Dedifferentiated amniotic fluid mesenchymal stem cell (primary cell): ENCODE measurements around the gene PTPRN2.
"Not testable (repeated sequence)": the region's sequence is repeated elsewhere in the genome, so short reads cannot be mapped to it uniquely, and the experiment has no call there.

Source experiments
- DNase-seq: peaks from one replicate; pipeline ENCODE4 v3.0.0-alpha.2; 2016; ENCODE audit errors: extremely low spot score

PTPRN2 gene

DNA sequence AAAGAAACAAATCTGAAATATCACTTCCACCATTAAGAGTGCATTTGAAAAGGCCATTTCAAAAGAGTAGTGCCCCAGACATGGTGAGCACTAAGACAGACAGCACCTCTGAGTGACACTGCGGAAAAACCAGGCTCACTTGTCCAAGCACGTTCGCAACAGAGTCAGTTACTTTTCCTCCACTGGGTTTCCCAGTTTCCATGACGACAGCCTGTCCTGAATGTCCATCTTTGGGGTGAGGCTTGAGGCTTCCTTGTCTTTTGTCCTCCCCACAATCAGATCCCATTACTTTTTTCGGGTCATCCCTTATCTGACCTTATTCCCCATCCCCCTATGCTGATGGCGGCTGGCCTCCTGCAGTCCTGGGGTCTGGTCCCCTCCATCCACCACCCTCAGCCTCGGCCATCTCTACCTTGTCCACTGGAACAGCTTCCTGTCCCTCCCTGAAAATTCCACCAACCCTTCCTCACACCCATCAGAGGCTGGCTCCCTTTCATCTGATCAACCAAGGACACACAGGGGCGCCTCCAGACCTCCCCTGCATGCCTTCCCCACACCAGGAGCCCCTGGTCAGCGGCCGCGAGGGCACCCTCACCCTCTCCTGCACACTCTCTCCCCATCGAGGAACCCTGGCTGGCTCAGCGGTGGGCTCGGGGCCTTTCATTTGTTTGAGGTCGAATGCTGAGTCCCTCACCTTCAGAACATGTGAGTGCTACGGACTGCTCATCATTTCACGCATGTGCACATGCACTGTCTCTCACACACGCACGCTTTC lies 887.2 kb downstream of the PTPRN2 start:
- no peak for DNase-seq

DNA sequence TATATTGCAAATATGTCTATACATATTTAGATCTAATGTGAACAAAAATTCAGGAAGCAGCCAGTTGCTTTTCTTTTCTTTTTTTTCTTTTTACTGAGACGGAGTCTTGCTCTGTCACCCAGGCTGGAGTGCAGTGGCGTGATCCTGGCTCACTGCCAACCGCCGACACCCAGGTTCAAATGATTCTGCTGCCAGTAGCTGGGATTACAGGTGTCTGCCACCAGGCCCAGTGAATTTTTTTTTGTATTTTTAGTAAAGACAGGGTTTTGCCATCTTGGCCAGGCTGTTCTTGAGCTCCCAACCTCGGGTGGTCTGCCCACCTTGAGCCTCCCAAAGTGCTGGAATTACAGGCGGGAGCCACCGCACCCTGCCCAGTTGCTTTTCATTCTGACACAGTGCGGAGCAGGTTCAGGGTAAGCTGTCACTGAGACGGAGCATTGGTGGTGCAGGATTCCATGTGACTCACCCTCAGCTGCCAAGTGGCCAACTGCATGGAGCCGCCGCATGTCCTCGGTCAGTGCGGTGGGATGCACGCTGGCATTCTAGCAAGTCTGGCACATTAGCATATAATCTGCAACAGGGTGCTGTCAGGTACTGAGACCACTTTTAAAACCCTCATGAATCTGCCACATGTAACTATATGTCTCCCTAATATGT lies 888.1 kb downstream of the PTPRN2 start:
- no peak for DNase-seq

DNA sequence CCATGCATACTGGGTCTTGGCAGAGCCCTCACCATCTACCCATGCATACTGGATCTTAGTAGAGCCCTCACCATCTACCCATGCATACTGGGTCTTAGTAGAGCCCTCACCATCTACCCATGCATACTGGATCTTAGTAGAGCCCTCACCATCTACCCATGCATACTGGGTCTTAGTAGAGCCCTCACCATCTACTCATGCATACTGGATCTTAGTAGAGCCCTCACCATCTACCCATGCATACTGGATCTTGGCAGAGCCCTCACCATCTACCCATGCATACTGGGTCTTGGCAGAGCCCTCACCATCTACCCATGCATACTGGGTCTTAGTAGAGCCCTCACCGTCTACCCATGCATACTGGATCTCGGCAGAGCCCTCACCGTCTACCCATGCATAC lies 890.3 kb downstream of the PTPRN2 start:
- not testable (repeated sequence) for DNase-seq

DNA sequence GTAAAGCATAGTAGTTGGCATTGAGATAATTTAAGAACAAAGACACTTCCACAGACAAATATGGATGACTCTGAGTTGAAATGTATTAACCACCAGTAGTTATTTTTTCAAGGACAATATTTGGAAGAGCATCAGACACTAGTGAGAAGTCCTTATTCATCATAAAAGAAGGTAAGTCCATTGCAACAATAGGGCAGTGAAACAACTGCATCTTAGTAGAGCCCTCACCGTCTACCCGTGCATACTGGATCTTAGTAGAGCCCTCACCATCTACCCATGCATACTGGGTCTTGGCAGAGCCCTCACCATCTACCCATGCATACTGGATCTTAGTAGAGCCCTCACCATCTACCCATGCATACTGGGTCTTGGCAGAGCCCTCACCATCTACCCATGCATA lies 892.0 kb downstream of the PTPRN2 start:
- DNase-seq = not testable (repeated sequence)

DNA sequence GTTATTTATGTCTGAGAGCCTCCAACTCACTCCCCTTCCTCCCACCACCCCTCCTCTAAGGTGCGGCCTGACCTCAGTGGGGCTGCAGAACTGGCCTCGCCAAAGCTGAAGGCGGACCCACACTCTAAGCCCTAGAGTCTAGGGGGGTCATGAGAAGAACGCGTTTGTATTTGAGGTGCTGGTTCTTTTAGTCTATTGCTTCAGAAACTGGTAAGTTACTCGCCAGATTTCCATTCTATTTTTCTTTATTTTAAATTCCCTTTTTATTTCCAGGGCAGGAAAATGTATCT lies 893.3 kb downstream of the PTPRN2 start:
- DNase-seq = no peak

DNA sequence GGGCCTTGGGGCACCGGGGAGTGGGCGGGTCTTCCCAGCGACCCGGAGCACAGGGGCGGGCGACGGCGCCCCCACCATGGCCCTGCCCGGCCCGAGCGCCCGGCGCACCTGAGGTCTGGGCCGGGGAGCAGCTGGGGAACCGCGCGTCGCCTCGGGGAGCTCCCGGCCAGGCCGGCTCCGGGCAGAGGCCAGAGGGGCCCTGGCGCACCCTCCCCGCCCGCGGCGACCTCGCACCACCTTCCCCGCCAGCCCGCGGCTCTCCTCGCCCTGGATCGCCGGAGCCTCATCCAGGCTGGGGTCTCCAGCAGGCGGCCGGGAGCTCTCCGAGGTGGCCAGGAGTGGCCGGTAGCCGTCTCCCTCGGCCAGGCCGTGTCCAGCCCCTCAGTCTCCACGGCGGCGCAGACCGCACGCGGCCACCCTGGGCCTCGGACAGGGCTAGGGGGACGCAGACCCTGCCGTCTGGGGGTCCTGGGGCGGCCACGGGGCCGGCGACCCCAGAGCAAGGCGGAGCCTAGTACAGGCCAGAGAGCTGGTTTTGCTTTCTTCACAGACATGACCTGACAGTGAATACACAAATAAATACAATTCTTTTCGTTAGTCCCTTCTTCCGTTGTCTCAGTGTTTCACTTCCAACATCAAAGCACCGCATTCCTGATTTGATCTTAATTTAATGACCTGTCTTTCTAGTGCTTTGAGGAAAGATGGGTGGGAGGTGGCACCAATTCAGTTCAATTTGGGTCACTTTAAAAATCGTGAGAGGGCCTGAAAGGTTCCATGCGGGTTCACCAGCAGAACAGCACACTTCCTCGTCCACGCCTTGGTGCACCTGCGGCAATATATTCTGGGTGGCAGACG lies 893.9 kb downstream of the PTPRN2 start:
- no peak for DNase-seq

DNA sequence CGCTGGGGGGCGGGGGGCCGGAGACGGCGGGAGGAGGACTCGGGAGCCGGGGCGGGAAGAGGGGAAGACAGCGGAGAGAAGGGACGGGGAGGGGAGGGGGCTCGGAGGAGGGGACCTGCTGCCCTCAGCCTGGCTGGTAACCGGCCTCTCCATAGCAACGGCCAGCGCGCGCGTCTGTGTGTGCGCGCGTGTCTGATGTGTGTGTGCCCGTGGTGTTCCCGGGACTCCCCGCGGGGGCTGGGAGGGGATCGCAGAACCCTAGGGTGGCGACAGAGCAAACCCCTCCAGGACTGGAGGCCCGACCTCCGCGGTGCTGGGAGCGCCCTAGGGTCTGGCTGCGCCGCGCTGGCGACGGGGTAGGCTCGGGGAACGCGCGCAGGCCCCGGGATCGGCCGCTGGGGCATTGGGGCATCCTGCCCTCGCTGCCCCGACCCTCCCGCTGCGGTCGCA lies 894.5 kb downstream of the PTPRN2 start:
- no peak for DNase-seq

DNA sequence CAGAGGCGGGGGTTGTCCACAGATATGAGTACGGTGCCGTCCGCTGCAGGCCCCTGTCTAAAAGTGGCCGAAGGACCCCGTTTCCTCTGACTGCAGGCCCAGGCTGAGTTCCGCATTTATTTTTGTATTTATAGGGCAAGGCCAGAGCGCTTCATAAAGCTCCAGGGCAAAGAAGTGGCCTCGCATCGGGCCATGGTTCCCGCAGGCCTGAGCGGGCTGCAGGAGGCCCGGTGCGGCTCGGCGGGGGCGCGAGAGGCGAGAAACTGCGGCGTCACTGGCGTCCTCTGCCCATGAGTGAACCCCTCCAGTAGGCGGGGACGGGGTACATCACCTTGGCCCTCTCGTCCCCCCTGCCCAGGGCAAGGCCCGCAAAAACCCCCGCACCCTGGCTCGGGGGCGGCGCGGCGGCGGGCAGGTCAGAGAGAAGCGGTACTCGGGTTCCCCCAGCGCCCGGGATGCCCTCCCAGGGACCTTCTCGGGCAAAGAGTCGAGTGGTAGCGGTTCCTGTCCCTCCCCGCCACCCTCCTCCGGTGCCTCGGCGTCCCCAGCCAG lies 895.1 kb downstream of the PTPRN2 start:
- DNase-seq = no peak

DNA sequence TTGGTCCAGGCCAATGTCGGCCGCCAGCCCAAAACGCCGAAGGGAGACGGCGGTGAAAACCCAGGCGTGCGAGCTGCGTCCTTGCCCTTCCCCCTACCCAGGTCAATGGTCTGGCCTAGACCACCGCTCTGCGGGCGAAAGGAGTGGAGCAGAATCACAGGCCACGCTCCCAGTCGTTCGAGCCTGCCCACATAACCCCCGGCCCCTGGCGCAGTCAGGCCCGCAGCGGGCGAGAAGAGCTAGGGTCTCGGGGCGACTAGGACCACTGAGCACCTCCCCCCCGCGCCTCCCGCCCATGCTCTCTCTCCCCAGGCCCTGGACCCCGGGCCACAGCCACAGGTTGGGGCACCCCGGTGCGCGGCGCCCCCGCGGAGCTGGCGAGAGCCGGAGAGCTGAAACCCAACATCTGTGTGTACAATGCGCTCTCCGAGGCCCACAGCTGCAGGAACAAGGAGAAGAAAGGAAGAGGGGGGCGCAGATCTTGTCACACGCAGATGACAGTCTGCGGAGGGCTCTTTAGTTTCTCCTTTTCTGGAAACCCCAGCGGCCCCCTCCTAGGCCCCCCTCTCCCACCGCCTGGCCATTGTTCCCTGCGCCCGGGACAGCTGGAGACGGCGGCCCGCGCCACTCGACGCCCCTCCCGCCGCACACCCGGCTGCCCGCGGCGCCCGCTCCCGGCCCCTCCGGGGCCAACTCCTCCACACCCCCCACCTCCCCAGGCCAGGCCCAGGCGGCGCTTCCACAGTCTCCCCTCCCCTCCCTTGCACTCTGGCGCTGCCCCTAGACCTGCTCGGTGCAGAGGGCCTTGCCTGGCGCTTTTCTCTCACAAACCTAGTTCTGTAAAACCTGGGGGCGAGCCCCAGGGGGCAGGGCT lies 895.8 kb downstream of the PTPRN2 start:
- DNase-seq = no peak

DNA sequence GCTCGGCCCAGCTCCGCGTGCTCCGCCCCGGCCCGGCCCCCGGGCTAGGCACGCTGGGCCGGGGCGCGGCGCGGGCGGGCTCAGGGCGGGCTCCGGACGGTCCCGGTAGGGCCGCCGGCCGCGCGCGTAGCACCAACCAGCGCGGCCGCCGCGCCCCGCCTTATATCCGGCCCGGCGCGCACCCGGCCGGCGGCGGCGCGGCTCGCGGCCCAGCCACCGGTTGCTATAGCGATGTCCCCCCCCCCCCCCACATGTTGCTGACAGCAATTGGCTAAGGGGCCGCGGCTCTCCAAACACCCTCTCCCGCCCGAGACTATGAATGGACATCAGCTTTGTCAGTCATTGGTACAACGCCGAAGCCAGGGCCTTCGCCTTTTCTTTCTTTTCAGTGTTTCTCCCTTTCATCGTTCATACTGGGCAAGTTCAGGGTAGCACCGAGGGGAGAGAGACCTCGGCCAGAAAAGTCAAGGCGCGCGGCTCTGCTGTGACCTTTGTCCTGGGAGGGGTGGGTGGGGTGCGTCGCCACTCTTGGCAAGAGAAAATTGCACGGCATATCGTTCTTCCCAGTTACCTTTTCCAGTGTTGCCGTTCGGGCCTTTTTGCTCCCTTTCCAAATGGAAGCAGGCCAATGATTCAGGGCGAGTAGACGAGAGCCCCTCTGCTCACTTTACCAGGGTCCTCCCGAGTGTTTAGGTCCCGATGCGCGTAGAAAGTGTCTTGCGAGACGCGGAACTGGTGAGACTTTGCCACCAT lies 896.6 kb downstream of the PTPRN2 start:
- no peak for DNase-seq

DNA sequence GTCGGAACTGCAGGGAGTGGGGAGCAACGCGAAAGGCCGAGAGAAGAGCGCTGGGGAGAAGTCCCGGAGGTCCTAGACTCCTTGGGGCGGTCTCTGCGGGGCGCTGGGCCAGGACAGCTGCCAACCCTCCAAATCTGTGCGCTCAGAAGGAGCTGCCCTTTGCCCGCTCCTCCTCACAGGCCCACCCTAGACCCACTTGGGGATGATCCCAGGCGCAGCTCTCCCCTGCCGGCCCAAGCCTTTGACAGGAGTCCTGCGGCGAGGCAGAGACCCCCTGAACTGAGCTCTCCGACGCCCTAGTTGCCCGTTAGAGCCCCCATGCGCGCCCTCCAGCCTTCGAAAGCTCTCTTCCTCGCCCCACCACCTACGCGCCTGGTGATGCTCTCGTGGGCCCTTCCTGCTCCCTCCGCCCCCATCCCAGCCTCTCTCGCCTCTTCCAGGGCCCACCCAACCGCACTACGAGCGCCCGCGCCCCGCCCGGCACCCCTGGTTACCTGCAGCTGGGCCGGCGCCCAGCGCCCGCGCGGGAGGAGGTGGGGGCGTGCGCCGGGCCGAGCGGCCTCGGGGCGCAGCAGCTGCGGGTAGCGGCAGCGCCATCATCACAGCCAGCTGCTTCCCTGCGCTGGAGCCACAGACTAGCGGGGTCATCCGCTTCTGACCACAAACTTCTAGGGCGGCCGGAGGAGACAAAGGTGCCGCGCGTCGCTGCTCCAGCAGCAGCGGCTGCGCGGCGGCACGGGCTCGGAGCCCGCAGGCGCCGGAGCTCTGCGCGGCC lies 897.4 kb downstream of the PTPRN2 start:
- no peak for DNase-seq

DNA sequence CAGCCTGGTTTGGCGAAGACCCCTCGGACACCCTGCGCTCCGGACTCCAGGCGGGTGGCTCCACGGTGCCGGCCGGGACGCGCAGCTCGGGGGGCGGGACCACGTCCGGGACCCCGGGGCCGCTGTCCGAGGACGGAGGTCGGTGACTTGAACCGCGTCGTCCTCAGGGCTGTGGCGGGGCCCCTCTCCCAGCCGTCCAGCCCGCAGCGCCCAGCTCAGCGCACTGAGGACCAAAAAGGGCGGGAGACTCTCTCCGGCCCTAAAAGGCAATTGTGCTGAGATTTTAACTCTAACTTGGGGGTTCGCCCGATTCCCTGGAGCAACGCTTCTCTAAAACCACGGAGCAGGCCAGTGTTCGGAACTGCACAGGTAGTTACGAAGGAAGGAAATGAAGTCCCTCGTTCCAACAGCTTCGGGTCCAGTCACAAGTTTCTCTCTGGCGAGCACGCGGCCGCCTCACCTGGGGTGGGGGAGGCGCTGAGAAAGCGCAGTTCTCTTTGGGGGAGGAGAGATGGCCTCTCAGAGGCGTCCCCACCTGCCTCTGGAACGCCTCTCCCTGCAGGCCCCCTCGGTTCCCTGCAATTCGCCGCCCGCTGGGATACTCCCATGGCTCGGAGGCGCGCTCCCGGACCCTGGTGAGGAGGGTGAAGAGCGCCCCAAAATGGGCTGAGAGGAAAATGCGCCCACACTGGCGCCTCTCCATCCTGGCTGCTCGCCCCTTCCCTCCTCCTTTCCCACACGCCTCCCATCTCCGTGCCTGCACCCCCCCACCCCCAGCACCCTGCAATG lies 898.2 kb downstream of the PTPRN2 start:
- no peak for DNase-seq

DNA sequence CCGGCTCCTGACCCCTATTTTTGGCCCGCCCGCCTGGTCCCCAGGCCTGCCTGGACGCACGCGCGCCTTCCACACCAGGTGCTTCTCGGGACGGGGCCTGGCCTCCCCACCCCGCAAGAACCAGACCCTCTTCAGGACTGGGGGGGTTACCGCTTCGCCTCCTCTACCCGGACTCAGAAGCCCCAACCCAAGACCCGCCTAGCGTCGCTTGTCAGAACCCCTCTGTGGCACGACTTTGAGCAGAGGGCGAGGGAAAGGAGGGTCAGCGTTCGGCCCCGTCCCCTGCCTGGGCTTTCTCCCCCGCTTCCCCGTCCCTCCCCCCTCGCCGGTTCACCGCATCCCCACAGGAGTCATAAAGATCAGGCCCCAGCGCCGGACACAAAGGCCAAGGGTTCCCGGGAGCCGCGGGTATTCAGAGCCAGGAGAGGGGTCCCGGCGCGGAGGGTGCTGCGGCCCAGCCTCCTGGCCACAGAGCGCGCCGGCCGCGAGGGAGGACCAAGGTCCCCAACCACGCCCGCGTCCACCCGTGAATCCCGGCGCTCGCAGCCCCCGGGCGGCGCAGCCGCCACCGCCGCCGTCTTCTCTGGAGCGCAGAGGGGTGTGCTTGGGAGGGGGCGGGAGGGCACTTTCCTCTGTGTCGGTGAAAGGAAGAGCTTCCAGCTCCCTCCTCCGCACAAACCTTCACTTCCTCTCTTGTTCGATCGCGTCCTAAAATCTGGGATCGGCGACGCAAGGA lies 898.9 kb downstream of the PTPRN2 start:
- DNase-seq = no peak

DNA sequence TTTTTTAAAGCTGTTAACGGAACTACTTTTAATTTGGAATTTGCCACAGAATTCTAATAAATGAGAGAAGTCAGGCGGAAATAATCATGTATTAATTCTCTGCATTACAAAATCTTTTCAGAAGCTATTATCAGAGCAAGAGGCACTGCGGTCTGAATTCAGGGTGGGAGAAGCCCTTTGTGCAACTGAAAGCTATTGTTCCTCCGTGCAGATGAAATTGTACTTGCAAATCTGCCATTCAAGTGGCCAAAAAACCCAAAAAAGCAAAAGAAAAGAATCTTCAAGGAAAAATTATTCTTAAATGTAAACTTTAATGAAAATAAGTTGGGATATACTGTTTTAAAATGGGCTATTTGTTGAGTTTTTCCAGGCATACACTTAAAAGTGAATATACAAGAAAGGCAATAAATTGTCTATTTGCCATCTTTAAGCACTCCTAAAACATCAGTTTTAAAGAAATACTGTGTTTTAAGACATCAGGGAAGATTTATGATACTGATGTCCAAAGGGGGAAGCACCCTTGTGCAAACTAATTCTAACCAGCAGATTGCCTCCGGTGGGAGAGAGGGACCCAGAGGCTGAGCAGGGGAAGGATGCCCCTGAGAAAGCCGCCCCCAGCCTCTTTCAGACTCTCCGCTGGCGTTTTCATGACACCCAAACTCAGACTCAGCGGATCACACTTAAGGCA lies 899.6 kb downstream of the PTPRN2 start:
- DNase-seq = no peak

DNA sequence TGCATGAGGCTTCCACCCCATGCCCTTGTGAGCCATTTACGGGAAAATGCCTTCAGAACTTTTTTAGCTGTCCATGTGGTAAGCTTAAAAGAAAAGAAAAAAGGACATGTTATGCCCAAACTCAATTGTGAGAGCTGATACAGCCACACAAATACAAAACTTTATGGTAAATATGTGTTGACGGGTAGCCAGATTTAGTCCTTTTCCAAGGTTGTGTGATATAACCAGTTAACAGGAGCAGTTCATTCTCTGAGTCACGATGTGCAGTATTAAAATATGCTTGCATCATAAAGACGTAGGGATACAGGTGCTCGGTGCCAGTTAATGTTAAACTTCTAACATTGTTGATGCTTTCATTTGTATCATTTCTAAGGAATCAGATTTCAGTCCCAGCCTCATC lies 900.5 kb downstream of the PTPRN2 start:
- DNase-seq = no peak

DNA sequence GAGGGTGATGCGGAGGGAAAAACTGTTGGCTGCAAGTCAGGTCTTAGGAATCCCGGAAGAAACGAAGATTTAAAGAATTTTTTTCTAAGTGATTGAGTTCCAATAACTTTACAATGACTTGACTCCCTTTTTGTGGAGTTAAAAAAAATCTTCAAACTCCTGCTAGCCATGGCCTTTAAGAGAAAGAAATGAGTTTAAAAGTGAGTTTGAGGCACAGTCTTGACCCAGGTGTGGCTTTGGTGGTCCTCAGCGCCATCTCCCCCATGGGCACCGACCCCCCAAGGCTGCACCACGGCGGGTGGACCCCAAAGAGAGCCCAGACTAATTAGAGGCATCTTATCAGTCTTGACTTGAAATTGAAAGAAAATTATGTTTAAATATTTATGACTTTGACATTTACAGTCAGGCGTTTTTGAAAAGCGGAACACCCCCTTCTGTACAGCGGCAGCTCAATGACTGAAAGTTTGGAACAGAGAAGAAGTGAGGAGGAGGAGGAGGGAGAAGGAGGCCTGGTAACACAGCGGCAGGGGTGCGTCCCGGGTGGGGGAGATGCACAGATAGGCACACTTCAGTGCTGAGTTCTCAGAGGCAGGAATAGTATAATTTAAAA lies 901.2 kb downstream of the PTPRN2 start:
- no peak for DNase-seq
